Keratinocyte (primary cell): ENCODE data around the gene TMEM185A. TPM values are rescaled to one million over a fixed set of nuclear protein-coding genes. Genes with fewer than 3 reads are reported as not detected.

Experiments
- DNase-seq: peaks from one replicate; pipeline ENCODE4 v3.0.0-alpha.2; 2011; ENCODE audit warnings: low read depth, missing footprints, low spot score
- FAIRE-seq: peaks from 2 replicates; lab custom pipeline; 2011; peaks lifted over from hg19 to GRCh38; lab: Jason Lieb, UNC
- H2AFZ ChIP-seq: 2 replicates; pipeline ENCODE4 v1.6.0; 2012; ENCODE audit warnings: low read length, control low read depth, inconsistent platforms; ENCODE audit not compliant: control insufficient read depth
- H3K27ac ChIP-seq: 2 replicates; pipeline ENCODE4 v1.5.1; 2011; ENCODE audit warnings: low read length; ENCODE audit not compliant: control insufficient read depth, insufficient read depth
- H3K27me3 ChIP-seq: 3 replicates; pipeline ENCODE4 v1.6.0; 2011; ENCODE audit warnings: low read length; ENCODE audit not compliant: control insufficient read depth, insufficient read depth; ENCODE audit errors: extremely low read depth
- H3K36me3 ChIP-seq, 2 experiments: 2 replicates in 1 of 2; 3 replicates in 1 of 2; pipeline ENCODE4 v1.5.1; 2011; ENCODE audit warnings: low read length in 2 of 2, mild to moderate bottlenecking in 1 of 2; ENCODE audit not compliant: control insufficient read depth in 2 of 2, insufficient read depth in 2 of 2; ENCODE audit errors: extremely low read depth in 1 of 2
- H3K4me1 ChIP-seq: 3 replicates; pipeline ENCODE4 v1.5.1; 2011; ENCODE audit warnings: low read length; ENCODE audit not compliant: control insufficient read depth, insufficient read depth; ENCODE audit errors: extremely low read depth
- H3K4me2 ChIP-seq: 3 replicates; pipeline ENCODE4 v1.6.0; 2011; ENCODE audit warnings: low read depth, low read length; ENCODE audit not compliant: control insufficient read depth, insufficient read depth; ENCODE audit errors: extremely low read depth
- H3K4me3 ChIP-seq, 3 experiments: fragments of 200-600 bp in 1 of 3; sonication (generic) in 1 of 3; 2 replicates in 2 of 3; 3 replicates in 1 of 3; pipeline ENCODE4 v1.5.1; 2011 to 2016; ENCODE audit warnings: low read length in 3 of 3, mild to moderate bottlenecking in 3 of 3, control low read depth in 2 of 3, inconsistent platforms in 1 of 3, low read depth in 1 of 3, mixed read lengths in 1 of 3, mixed run types in 1 of 3, moderate library complexity in 1 of 3; ENCODE audit not compliant: control insufficient read depth in 2 of 3, insufficient read depth in 2 of 3; ENCODE audit errors: extremely low read depth in 1 of 3
- H3K79me2 ChIP-seq: 2 replicates; pipeline ENCODE4 v1.6.0; 2012; ENCODE audit warnings: low read length; ENCODE audit not compliant: control insufficient read depth, insufficient read depth
- H3K9ac ChIP-seq: 3 replicates; pipeline ENCODE4 v1.6.0; 2011; ENCODE audit warnings: low read length; ENCODE audit not compliant: control insufficient read depth, insufficient read depth; ENCODE audit errors: extremely low read depth
- H3K9me1 ChIP-seq: 3 replicates; pipeline ENCODE4 v1.6.0; 2011; ENCODE audit warnings: low read length; ENCODE audit not compliant: control insufficient read depth, insufficient read depth; ENCODE audit errors: extremely low read depth
- H3K9me3 ChIP-seq: 2 replicates; pipeline ENCODE4 v1.5.1; 2012; ENCODE audit warnings: low read depth, low read length; ENCODE audit not compliant: control insufficient read depth
- H4K20me1 ChIP-seq: 3 replicates; pipeline ENCODE4 v1.6.0; 2011; ENCODE audit warnings: low read length; ENCODE audit not compliant: control insufficient read depth, insufficient read depth; ENCODE audit errors: extremely low read depth
- EZH2 ChIP-seq: IDR thresholded peaks from one replicate; pipeline ENCODE4 v1.6.1; 2012; ENCODE audit warnings: inconsistent platforms, mild to moderate bottlenecking, low read length, moderate library complexity
- dilution Hi-C: fragments of 300-500 bp; cut with MboI; formaldehyde crosslinking; loops from one replicate; pipeline ENCODE4 v1.7.0; 2020; ENCODE audit warnings: low sequenced_read_pairs; ENCODE audit not compliant: extremely low pct_ligation_motif_present
- polyA plus RNA-seq, 5 experiments: library from polyadenylated mRNA; depleted of rRNA in 3 of 5; stranded (reverse) in 3 of 5; stranded (forward) in 1 of 5; unstranded in 1 of 5; fragments of >200 nt; gene quantifications; 1 replicate in 1 of 5; 2 replicates in 3 of 5; 3 replicates in 1 of 5; pipeline versions ENCODE4 v1.2.1 to v1.2.3, GENCODE V29; 2011 to 2012; ENCODE audit warnings: missing spikeins in 2 of 5, low read depth in 1 of 5, low replicate concordance in 1 of 5
- TF ChIP-seq, protein P1 (sequence below), 3 experiments: IDR thresholded peaks in 1 of 3; conservative IDR thresholded peaks in 1 of 3; optimal IDR thresholded peaks in 1 of 3; 2 replicates in 2 of 3; 3 replicates in 1 of 3; pipeline versions ENCODE3 to v1.5.1; 2011; ENCODE audit warnings: low read length in 3 of 3, mild to moderate bottlenecking in 3 of 3, moderate library complexity in 2 of 3, control low read depth in 1 of 3, inconsistent platforms in 1 of 3; ENCODE audit not compliant: insufficient read depth in 2 of 3; ENCODE audit errors: extremely low read depth in 1 of 3

TMEM185A gene
- polyA plus RNA-seq, 1 donor (not counting 4 experiments of a cell fraction or from before 2014, with no cell fraction given): 23.0 TPM

DNA sequence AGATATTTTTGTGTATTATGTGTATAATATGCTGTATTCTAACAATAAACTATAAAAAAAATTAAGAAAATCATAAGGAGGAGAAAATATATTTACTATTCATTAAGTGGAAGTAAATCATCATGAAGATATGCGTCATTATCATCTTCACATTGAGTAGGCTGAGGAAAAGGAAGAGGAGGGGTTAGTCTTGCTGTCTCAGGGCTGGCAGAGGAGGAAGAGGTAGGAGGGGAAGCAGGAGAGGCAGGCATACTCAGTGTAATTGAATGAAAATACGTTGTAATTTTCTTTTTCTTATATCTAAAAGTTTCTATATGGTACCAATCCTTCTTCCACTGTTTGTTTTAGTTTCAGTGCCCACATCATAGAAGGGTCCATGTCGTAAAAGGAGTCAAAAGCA, 9.8 kb upstream of the TMEM185A start:
- Histone ChIP-seq H3K9me3 (no peaks in the 10 kb centered on the region), H3K9me1 (no peaks in the 10 kb centered on the region), H3K27me3 (no peaks in the 10 kb centered on the region), H2AFZ (no peak overlapping the region), H3K36me3 (no peaks in the 10 kb centered on the region), H3K4me2 (no peak overlapping the region), H4K20me1 (no peaks in the 10 kb centered on the region), H3K27ac (no peak overlapping the region), H3K4me3 (no peak overlapping the region), H3K4me1 (peaks cover 3% of the 10 kb centered on the region), H3K79me2 (no peaks in the 10 kb centered on the region), H3K9ac (no peak overlapping the region)
- FAIRE-seq (no peak), DNase-seq (no peak)
- dilution Hi-C loops: no loop called here
- no peak for TF ChIP-seq EZH2
- TF ChIP-seq, protein P1, sequence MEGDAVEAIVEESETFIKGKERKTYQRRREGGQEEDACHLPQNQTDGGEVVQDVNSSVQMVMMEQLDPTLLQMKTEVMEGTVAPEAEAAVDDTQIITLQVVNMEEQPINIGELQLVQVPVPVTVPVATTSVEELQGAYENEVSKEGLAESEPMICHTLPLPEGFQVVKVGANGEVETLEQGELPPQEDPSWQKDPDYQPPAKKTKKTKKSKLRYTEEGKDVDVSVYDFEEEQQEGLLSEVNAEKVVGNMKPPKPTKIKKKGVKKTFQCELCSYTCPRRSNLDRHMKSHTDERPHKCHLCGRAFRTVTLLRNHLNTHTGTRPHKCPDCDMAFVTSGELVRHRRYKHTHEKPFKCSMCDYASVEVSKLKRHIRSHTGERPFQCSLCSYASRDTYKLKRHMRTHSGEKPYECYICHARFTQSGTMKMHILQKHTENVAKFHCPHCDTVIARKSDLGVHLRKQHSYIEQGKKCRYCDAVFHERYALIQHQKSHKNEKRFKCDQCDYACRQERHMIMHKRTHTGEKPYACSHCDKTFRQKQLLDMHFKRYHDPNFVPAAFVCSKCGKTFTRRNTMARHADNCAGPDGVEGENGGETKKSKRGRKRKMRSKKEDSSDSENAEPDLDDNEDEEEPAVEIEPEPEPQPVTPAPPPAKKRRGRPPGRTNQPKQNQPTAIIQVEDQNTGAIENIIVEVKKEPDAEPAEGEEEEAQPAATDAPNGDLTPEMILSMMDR (optimal IDR thresholded peaks at IDR 0.05 in 1 of 3, IDR thresholded peaks at IDR 0.05 in 1 of 3, conservative IDR thresholded peaks at IDR 0.05 in 1 of 3; ENCODE audit: extremely low read depth in 1 of 3, insufficient read depth in 2 of 3, low read length in 3 of 3): no peak

DNA sequence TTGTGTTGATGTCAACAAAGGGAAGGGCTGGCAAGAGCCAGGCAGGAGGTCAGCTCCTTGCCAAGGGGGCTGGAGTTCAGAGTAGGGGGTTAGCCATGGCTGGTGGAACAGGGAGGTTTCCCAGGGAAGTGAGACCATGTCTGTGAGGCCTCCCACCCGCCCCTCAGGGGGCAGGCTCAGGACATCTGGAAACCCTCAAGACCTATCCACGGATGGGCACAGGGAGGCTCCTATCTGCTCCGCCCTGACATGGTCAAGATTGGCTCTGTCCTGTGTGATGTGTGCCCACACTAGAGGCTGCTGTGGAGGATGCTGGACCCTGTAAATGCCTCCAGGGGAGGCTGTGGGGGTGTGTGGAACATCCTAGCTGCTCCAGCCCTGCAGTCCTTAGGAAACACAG, 8.0 kb upstream of the TMEM185A start:
- no peak overlapping the region for H3K27ac ChIP-seq
- no peak overlapping the region for H3K4me3 ChIP-seq
- dilution Hi-C loops: no loop called here
- peaks cover 3% of the 10 kb centered on the region for H3K4me1 ChIP-seq
- no peaks in the 10 kb centered on the region for H3K79me2 ChIP-seq
- no peaks in the 10 kb centered on the region for H3K36me3 ChIP-seq
- no peak for FAIRE-seq
- no peak overlapping the region for H2AFZ ChIP-seq
- TF ChIP-seq, protein P1 (optimal IDR thresholded peaks at IDR 0.05 in 1 of 3, IDR thresholded peaks at IDR 0.05 in 1 of 3, conservative IDR thresholded peaks at IDR 0.05 in 1 of 3; ENCODE audit: extremely low read depth in 1 of 3, insufficient read depth in 2 of 3, low read length in 3 of 3): no peak
- no peak for TF ChIP-seq EZH2
- no peaks in the 10 kb centered on the region for H4K20me1 ChIP-seq
- no peaks in the 10 kb centered on the region for H3K27me3 ChIP-seq
- no peak overlapping the region for H3K9ac ChIP-seq
- H3K9me3 ChIP-seq: no peaks in the 10 kb centered on the region
- no peak for DNase-seq
- H3K9me1 ChIP-seq: no peaks in the 10 kb centered on the region
- no peak overlapping the region for H3K4me2 ChIP-seq
